NB4 (cell line): ENCODE results near the gene CDK5.

ENCODE experiments used
- DNase-seq: peaks from one replicate; pipeline ENCODE4 v3.0.0; 2010; ENCODE audit warnings: low read depth
- H3K4me3 ChIP-seq: one replicate; pipeline ENCODE4 v1.5.1; 2011; ENCODE audit warnings: mild to moderate bottlenecking, low read depth, low read length, moderate library complexity
- CTCF ChIP-seq: IDR thresholded peaks from one replicate; pipeline ENCODE4 v1.5.1; 2012; ENCODE audit warnings: low read depth, low read length
- MAX ChIP-seq: IDR thresholded peaks from 2 replicates; pipeline ENCODE4 v1.6.1; 2011; ENCODE audit warnings: low read depth, low read length
- MYC ChIP-seq: IDR thresholded peaks from 2 replicates; pipeline ENCODE4 v1.6.1; 2011; ENCODE audit warnings: low read depth, low read length
- POLR2A ChIP-seq: IDR thresholded peaks from 2 replicates; pipeline ENCODE4 v1.6.1; 2011; ENCODE audit warnings: mild to moderate bottlenecking; ENCODE audit not compliant: insufficient read length; ENCODE audit errors: extremely low read depth

CDK5 gene

GRCh38 chr7:151007469-151007898 is 50.2 kb downstream of the CDK5 start:
- no peak for TF ChIP-seq CTCF
- TF ChIP-seq POLR2A = no peak
- no peak for TF ChIP-seq MAX
- TF ChIP-seq MYC = no peak
- peak; percentile 59 for DNase-seq
- H3K4me3 ChIP-seq = no peak overlapping the region

- no peak for DNase-seq
- TF ChIP-seq POLR2A (no peak), CTCF (no peak), MYC (no peak), MAX (no peak)
- H3K4me3 ChIP-seq = no peak overlapping the region
Measured at GRCh38 chr7:151006590-151007300, 51.0 kb downstream of the CDK5 start.

GRCh38 chr7:151005566-151005965 is 52.1 kb downstream of the CDK5 start:
- no peak for TF ChIP-seq POLR2A
- TF ChIP-seq MAX = no peak
- H3K4me3 ChIP-seq = no peak overlapping the region
- DNase-seq = no peak
